Stimulated activated CD8-positive, alpha-beta memory T cell treated with anti-CD3 and anti-CD28 coated beads, Interleukin-7, amount 100 ng/mL, for 1 hour (primary cell): ENCODE measurements around the gene PLEKHJ1.
"Not testable (repeated sequence)": the region's sequence is repeated elsewhere in the genome, so short reads cannot be mapped to it uniquely, and the experiment has no call there.

ENCODE experiments used
- DNase-seq, 2 donors: peaks; one replicate each; pipeline ENCODE4 v3.0.0-alpha.2; 2020; ENCODE audit warnings: low read depth in 2 of 2

PLEKHJ1 gene

DNA sequence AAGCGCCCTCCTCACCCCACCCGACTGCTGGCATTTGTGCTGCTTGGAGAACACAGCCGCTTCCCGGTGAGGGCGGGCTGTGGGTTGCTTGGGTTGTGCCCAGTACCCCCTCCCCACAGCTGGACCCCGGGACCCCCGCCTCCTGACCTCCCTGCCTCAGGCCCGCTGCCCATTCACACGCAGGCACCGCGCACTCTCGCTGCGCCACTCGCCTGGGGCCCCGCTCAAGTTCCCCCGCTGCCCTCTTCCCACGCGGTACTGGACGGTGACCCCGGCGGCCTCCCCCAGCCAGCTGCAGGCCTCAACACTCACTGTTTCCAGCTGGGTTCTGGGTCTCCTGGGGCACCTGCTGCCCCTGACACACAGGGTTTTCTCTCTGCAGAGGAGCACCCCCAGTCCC is 16.4 kb downstream of the PLEKHJ1 start:
- no peak for DNase-seq

DNA sequence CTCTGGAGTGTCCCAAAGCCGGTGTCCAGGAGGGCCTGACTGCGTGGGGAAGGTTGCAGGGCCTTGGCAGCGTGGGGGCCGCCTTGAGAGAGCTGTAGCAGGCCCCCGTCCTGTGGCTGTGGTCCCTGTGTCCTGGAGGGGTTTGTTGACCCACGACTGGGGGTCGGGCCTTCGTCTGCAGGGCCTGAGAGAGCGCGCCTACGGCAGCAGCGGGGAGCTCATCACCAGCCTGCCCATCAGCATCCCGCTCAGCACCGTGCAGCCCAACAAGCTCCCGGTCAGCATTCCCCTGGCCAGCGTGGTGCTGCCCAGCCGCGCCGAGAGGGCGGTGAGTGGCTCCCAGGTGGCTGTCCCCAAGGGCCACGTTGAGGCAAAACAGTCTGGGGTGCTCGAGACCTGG is 18.5 kb downstream of the PLEKHJ1 start:
- no peak for DNase-seq

DNA sequence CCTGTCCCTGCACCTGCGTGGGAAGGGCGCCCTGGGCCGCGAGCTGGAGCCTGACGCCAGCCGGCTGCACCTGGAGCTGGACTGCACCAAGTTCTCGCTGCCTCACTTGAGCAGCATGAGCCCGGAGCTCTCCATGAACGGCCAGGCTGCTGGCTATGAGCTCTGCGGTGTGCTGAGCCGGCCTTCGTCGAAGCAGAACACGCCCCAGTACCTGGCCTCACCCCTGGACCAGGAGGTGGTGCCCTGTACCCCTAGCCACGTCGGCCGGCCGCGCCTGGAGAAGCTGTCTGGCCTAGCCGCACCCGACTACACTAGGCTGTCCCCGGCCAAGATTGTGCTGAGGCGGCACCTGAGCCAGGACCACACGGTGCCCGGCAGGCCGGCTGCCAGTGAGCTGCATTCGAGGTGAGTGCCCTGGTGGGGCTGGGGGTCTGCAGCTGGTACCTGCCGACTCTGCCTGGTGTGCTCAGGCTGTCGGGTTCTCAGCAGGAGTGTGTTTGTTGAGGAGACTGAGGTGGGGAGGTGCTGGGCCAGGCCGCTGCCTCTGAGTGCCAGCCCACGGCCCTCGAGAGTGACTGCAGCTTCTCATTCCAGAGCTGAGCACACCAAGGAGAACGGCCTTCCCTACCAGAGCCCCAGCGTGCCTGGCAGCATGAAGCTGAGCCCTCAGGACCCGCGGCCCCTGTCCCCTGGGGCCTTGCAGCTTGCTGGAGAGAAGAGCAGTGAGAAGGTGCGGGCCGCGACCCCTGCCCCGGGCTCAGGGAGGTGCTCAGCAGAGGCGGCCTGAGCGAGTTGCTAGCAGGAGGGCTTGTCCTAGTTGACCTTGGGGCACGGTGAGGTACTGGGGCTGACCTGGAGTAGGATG is 19.5 kb downstream of the PLEKHJ1 start:
- DNase-seq = no peak

DNA sequence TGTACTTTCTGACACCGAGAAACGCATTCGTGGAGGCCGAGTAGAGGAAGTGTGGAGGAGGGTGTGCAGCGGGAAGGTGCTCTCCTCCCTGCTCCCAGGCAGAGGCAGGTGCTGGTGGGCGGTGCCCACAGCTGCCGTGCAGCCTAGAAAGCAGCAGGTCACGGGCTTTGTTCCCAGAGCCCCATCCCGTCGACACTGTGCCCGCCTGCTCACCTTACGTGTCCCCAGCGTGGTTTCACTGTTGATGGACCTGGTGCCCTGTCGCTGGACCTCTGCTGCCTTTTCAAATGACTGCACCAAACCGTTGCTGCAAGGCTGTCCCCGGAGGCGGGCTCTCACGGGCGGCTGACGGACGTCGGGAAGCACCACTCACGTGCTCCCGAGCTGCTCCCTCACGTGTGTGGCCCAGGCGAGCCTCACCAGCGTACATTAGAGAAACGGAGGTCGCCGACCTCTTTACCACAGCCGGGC is 20.8 kb downstream of the PLEKHJ1 start:
- no peak for DNase-seq

DNA sequence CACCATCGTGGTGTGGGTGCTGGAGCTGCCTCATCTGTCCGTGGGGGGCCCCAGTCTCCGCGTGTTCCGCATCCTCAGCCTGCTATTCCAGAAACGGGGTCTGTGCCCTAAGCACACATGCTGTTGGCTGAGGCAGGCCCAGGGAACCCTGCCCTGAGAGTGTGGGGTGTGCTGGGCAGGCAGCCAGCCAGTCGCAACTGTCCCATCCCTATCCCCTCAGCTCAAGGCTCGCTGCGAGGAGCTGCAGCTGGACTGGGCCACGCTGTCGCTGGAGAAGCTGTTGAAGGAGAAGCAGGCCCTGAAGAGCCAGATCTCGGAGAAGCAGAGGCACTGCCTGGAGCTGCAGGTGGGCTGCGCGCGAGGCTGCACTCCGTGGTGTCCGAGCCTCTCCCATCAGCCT is 21.9 kb downstream of the PLEKHJ1 start:
- DNase-seq = no peak

DNA sequence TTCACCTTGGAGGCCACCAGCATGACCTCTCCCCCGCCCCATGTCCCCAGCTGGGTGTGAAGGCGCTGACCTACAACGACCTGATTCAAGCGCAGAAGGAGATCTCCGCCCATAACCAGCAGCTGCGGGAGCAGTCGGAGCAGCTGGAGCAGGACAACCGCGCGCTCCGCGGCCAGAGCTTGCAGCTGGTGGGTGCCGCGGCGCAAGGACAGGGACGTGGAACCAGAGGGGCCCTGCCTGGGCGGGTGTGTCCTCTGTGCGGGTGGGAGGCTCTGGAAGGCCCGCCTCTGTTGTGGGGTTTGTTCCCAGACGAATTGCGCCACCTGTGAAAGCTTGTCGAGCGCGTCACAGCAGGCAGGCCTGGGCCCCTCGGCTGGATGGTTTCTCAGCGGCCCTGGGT is 22.3 kb downstream of the PLEKHJ1 start:
- DNase-seq = no peak

DNA sequence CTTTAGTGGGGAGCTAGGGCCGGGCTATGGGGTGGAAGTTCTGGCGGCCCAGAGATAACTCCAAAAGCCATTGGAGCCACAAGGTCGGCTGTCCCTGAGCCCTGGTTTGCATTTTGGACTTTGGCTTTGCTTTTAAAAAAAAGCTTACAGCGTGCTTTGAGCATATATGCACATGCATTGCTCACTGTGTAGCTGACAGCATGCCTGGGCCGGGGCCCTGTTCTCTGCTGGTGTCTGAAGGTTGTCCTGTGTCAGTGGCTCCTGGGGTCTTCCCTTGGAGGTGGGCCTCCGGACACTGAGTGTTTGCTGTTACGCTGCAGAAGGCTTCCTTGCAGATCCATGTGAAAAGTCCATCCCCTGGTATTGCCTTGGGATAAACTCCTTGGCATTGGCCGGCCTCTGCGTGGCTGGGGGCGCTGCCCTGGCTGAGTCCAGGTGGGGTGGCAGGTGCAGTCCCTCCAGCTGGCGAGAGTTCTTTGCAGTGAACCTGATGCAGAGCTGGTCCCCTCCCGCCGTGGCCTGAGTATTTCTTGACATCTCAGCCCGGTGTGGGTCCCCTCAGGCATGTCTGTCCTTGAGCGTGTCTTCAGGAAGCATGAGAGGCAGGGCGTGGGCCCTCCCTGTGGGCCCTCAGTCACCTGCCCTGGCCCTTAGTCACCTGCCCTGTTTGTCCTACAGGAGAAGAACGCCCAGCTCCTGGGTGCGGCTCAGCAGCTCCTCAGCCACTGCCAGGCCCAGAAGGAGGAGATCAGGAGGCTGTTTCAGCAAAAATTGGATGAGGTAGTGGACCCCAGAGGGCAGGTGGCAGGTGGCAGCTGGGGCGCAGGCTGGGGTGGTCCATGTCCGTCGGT is 23.0 kb downstream of the PLEKHJ1 start:
- no peak for DNase-seq

DNA sequence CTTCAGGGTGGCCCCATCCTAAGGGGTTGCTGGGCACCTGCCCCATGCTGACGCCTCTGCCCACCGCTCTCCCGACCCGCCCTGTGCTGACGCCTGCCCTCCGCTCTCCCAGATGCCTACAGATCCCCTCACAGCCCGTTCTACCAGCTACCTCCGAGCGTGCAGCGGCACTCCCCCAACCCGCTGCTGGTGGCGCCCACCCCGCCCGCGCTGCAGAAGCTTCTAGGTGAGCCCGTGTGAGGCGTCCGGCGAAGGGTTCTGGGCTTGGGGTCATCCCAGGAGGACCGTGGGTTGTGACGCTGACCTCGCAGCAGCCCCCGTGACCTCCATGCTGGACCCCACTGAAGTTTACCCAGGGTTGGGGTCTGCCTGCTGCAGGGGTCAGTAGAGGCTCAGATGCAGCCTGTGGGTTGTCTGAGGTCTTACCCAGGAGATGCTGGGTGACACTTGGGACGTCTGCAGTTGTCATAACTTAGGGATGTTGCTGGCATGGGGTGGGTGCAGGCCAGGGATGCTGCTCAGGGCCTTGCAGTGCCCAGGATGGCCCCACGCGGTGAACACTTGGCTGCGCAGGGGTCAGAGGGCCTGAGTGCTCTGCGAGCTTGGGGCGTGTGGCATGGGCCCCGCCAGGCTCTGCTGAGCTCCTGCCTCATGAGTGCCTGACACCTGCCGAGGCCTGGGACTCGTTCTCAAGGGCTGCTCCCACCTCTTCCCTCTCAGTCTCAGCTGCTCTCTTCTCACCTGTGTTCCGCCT is 25.0 kb downstream of the PLEKHJ1 start:
- no peak for DNase-seq

DNA sequence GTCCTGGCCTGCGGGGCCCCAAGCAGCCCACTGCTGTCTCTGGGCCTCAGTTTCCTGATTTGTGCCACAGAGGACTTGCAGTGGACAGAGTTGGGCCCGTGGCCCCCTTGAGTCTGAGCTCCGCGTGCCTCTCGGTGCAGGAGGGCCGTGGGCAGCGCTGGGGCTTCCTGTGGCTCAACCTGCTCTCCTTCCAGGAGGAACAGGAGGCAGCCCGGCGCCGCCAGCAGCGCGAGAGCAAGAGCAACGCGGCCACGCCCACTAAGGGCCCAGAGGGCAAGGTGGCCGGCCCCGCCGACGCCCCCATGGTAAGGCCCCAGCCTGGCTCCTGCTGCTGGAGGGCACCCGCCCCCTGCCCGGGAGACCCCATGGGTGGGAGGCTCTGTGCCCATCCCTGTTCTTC is 25.9 kb downstream of the PLEKHJ1 start:
- DNase-seq = no peak

DNA sequence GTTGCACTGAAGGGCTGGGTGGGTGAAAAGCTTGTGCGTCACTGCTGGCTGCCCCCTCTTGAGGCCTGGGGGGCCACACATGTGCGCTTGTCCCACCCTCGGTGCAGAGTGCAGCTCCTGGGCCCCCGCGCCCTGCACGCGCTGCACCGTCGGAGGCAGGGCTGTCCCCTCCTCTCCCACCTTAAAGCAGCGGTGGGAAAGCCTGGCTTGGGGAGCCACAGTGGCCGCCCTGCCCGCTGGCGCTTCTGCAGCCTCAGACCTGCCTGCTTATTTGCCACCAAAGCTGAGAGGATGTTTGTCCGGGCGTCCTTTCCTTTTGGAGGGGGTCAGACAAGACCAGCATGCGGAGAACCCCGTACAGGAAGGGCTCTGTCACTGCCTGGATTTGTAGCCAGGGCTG is 26.7 kb downstream of the PLEKHJ1 start:
- DNase-seq = no peak

DNA sequence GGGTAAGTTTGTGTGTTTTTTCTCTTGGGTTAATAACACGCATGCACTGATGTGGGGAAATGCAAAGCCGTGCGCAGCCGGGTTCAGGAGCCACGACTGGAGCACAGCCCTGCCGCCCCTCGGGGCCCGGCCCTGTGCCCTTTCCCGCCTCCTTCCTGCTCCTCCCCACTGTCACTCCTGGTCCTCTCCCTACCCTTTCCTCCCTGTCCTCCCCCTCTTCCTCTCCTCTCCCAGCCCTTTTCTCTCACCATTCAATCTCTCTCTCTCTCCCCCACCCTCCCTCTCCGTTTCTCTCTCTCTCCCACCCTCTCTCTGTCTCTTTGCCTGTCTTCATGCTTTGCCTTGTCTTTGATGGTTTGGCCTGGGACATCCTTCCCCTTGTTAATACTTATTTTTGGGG is 27.2 kb downstream of the PLEKHJ1 start:
- no peak for DNase-seq

DNA sequence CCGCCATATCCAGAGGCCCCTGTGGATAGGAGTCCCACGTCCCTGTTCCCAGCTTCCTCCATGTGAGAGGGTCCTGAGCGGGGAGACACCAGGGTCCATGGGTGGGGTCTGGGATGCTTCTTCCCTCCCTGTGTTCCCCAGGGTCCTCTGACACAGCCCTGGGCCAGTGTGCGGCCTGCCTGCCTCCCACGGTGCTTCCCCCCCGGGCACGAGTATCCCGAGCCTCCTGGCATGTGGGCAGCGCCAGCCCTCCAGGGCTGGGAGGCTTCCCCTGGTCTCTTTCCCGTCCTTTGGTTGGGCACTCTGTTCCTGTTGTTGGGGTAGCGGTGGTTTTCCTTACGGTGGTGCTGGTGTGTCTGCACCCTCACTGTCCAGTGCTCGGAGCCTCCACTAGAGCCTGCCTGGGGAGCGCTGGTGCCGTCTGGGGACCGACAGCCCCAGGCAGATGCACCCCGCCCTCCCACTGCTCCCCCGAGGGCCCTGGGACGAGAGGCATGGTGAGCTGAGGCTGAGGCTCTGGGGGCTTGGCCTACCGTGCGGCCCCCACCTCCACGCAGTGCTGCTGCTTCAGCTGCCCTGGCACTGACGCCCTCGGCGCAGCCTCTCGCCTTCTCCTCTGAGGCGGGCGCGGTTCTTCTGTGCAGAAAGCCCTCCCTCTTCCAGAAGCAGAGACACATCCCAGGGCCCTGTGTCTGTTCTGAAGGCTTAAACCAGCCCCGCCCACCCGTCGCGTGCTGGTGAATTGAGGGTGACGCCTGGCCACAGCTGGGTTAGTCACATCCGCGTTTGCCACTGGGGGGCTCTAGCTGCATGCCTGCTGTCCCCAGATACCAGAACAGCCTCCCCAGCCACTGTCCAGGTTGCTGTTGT is 27.9 kb downstream of the PLEKHJ1 start:
- DNase-seq = no peak

DNA sequence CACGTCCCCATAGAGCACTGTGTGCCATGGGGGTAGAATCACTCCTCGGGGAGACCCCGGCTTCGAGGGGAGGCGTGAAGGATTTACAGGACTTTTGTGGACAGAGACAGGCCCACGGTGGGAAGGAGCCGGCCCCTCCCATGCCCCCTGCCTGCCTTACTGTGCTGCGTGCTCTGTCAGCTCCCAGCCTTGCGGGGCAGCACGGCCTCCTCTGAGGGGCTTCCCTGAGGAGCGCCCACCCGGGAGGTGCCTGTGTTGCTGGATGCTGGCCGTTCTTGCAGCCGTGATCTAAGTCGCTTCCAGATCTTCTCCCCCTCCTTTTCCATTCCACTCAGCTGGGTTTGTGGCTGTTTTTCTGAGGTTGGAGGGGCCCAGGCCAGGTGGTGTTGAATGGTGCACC is 29.1 kb downstream of the PLEKHJ1 start:
- no peak for DNase-seq

DNA sequence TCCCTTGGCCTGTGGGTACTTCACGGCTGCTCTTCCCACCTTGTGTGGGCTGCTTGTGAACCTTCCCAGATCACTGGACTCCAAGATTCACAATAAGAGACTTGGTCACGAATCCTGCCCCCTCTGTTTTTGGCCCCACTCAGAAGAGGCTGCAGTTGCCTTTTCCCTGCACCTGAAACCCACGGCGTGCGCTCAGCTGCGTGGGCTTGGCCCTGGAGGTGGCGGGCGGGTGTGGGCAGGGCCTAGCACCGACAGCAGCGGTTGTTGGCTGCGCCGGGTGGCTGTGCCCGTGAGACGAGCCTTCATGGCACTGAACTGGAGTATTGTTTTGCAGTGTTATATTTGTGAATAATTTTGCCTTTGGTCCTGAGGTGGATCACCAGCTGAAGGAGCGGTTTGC is 33.8 kb downstream of the PLEKHJ1 start:
- no peak for DNase-seq

DNA sequence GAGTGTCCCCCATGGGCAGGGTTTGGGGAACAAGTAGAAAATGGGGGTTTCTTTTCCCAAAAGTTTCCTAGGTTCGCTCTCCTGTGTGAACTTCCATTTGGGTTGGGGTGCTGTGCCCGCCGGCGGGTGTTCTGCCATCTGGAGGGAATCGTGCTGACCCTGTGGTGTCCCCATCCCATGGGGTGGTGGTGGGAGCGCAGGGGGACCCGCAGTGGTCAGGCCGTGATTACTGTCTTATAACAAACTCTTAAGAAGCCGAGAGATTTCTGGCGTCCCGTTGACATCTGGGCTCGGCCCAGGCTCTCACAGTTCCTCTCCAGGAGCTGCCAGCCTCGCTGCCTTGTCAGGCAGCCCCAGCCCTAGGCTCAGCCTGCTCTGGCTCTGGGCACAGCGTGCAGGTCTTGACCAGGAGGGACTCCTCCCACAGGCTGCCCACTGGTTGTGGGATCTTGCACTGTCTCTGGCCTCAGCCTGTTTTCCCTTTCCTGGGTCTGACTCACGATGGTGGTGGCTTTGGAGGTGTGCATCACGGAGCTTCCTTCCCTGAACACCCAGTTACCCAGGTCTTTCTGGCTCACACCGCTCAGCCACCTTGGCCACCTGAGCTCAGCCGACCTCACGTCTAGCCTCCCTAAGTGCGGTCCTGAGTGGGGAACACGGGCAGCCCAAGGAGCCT is 34.5 kb downstream of the PLEKHJ1 start:
- DNase-seq = no peak

DNA sequence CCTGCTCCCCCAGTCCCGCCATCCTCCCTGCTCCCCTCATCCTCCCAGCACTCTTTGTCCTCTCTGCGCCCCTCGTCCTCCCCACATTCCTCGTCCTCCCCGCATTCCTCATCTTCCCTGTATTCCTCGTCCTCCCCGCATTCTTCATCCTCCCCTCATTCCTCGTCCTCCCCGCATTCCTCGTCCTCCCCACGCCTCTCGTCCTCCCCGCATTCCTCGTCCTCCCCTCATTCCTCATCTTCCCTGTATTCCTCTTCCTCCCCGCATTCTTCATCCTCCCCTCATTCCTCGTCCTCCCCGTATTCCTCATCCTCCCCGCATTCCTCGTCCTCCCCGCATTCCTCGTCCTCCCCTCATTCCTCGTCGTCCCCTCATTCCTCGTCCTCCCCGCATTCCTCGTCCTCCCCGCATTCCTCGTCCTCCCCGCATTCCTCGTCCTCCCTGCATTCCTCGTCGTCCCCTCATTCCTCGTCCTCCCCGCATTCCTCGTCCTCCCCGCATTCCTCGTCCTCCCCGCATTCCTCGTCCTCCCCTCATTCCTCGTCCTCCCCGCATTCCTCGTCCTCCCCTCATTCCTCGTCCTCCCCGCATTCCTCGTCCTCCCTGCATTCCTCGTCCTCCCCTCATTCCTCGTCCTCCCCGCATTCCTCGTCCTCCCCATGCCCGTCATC is 35.4 kb downstream of the PLEKHJ1 start:
- DNase-seq = not testable (repeated sequence)

DNA sequence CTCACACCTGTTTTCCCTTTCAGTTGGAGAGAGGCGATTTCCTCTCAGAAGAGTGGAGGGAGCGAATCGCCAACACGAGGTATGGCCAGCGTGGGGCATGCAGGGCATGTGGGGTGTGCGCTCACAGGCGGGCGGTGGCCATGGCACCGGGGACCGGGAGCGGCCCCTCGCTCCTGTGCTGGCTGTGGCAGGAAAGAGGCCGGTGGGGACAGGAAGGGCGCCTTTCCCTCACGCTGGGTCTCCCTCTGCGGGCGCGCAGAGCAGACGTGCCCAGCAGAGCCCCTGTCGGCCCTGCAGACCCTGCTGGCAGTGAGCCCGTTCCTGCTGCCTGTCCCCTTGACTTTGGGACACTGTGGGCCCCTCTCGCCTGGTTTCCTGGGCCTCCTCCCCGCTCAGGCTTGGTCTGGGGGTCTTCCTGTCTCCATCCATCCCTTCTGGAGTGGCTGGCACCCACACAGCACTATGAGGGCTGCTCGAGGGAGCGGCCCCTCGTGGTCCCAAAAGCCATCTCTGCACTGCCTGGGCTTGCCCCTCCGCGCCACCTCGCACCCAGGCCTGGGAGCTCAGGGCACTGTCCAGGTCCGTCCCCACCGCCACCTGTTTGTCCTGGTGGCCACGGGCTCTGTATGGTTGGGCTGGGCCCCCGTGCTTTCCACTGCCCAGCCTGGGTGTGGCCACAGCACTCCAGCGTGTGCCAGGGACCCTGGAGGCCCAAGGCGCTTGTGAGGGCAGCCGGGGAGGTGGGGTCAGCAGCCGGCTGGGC is 36.1 kb downstream of the PLEKHJ1 start:
- DNase-seq = no peak

DNA sequence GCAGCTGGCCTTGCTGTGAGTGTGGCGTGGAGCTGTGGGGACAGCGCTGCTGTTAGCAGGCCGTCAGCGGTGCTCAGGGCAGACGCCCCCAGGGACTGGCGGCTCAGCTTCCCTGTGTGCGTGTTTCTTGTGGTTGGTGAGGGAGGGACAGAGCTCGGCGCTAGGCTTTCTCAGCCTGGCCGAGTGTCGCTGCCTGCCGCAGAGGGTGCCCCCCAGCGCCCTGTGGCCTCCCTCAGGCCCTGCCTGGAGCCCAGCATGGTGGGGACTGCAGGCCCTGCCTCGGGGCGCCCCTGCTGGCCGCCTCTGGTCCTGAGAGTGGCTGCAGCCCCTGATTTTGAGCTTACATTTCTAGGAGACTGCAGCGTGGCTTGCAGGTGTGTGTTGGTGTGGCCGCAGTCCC is 36.9 kb downstream of the PLEKHJ1 start:
- no peak for DNase-seq

DNA sequence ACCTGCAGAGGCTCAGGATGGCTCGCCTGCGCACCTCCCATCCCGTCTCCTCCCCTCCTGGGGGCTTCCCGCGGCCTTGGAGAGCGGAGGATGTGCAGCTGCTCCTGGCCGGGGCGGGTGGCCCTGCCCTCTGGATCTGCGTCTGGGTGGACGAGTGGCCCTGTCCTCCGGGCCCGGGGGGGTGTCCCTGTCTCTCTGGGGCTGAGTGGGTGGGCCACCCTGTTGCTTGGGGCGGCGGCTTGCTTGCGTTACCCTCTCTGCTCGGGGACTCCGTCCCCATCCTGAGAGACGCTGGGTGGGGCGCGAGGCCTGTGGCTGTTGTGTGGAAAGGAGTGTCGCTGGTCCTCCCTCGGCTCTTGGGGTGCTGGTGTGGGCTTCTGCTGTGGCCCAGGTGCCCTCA is 37.8 kb downstream of the PLEKHJ1 start:
- DNase-seq = no peak
